OCI-LY3 (cell line): Measurements from ENCODE around the gene CARD19.
"Not testable (repeated sequence)": the region's sequence is repeated elsewhere in the genome, so short reads cannot be mapped to it uniquely, and the experiment has no call there.

Experiments used
- H2AFZ ChIP-seq: fragments of 200-600, 300-600 bp; shearing (Covaris generic); 2 replicates; pipeline ENCODE4 v1.6.0; 2014; ENCODE audit warnings: antibody characterized with exemption, low read depth, low read length
- H3K27ac ChIP-seq: fragments of 200-600, 300-600 bp; sonication (generic); 2 replicates; pipeline ENCODE4 v1.5.1; 2014; ENCODE audit warnings: mild to moderate bottlenecking, low read length, moderate library complexity, mixed read lengths
- H3K27me3 ChIP-seq: fragments of 200-600, 300-600 bp; sonication (generic); 2 replicates; pipeline ENCODE4 v1.6.1; 2014; ENCODE audit warnings: low read depth, low read length, mixed read lengths
- H3K36me3 ChIP-seq: fragments of 200-600, 300-600 bp; sonication (generic); replicated peaks from 2 replicates; pipeline ENCODE3; 2014; ENCODE audit warnings: low read depth, low read length, mixed read lengths
- H3K4me1 ChIP-seq: fragments of 300-600, 200-600 bp; sonication (generic); 2 replicates; pipeline ENCODE4 v1.6.1; 2014; ENCODE audit warnings: low read length, mixed read lengths
- H3K4me2 ChIP-seq: fragments of 200-600, 300-600 bp; sonication (generic); 2 replicates; pipeline ENCODE4 v1.6.1; 2014; ENCODE audit warnings: low read length, mixed read lengths
- H3K4me3 ChIP-seq: fragments of 300-600, 200-600 bp; sonication (generic); 2 replicates; pipeline ENCODE4 v1.5.1; 2014; ENCODE audit warnings: antibody characterized with exemption, mild to moderate bottlenecking, low read length, moderate library complexity
- H3K79me2 ChIP-seq: fragments of 300-600, 200-600 bp; shearing (Covaris generic); 2 replicates; pipeline ENCODE4 v1.6.1; 2014; ENCODE audit warnings: mild to moderate bottlenecking, low read length, mixed read lengths
- H3K9ac ChIP-seq: fragments of 300-600, 200-600 bp; shearing (Covaris generic); 2 replicates; pipeline ENCODE4 v1.6.0; 2014; ENCODE audit warnings: mild to moderate bottlenecking, low read length, moderate library complexity
- H3K9me3 ChIP-seq: fragments of 200-600, 300-600 bp; shearing (Covaris generic); 2 replicates; pipeline ENCODE4 v1.6.1; 2014; ENCODE audit warnings: low read length, mixed read lengths; ENCODE audit not compliant: insufficient read depth
- H4K20me1 ChIP-seq: fragments of 200-600, 300-600 bp; sonication (generic); 2 replicates; pipeline ENCODE4 v1.6.1; 2016; ENCODE audit warnings: low read length, mixed read lengths; ENCODE audit not compliant: insufficient read depth
- EZH2phosphoT487 ChIP-seq: fragments of 200-600 bp; shearing (Covaris generic); IDR thresholded peaks from 2 replicates; pipeline ENCODE4 v1.6.1; 2018; ENCODE audit warnings: antibody characterized with exemption, mixed run types, low read depth
- TF ChIP-seq, protein P1 (sequence below): fragments of 200-600, 300-600 bp; sonication (generic); IDR thresholded peaks from 2 replicates; pipeline ENCODE4 v1.5.1; 2014; ENCODE audit warnings: antibody characterized with exemption, low read length, low read depth

The CARD19 gene

DNA sequence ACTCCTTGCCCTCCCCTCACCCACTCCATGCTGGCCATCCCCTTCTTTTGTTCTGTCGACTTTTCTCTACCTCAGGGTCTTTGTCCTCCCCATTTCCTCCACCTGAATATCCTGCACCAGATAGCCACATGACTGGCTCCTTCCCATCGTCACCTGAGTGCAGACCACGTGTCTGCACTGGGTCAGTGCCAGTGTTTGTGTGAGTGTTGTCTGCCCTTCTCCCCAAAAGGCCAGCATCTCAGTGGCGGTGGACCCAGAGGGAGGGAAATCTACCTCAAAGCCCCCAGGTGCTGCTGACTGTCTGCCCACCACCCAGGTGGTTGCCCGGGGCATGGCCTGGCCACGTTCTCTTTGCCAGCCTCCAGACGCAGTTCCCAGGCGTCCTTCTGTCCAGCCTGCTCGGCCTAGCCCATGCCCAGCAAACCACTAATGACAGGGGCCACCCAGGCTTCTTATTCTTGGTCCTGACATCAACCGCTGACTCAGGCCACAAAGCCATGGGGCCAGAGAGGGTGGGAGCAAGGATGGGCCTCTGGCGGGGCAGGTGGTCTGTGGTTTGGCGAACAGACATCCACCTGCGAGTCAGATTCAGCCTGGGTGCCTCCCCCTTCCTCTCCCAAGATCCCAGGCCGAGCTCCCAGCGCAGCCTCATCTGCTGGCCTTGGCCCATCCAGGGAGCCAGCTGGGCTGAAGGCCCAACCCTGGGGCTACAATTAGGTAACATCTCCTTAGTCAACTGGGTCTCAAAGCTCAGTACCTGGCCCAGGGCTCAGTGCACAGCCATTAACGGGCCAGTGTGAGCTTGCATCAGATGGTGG lies 43.6 kb downstream of the CARD19 start:
- peaks cover 16% of the 10 kb centered on the region for H3K4me1 ChIP-seq
- no peak overlapping the region for H3K9ac ChIP-seq
- no peaks in the 10 kb centered on the region for H3K36me3 ChIP-seq
- no peak overlapping the region for H2AFZ ChIP-seq
- H3K27me3 ChIP-seq = peaks cover 5% of the 10 kb centered on the region; the same call in 1 of the 2 replicates
- no peaks in the 10 kb centered on the region for H3K9me3 ChIP-seq
- H3K4me2 ChIP-seq = no peak overlapping the region
- no peaks in the 10 kb centered on the region for H3K79me2 ChIP-seq
- no peak overlapping the region for H3K27ac ChIP-seq
- no peak overlapping the region for H3K4me3 ChIP-seq
- TF ChIP-seq, protein P1, sequence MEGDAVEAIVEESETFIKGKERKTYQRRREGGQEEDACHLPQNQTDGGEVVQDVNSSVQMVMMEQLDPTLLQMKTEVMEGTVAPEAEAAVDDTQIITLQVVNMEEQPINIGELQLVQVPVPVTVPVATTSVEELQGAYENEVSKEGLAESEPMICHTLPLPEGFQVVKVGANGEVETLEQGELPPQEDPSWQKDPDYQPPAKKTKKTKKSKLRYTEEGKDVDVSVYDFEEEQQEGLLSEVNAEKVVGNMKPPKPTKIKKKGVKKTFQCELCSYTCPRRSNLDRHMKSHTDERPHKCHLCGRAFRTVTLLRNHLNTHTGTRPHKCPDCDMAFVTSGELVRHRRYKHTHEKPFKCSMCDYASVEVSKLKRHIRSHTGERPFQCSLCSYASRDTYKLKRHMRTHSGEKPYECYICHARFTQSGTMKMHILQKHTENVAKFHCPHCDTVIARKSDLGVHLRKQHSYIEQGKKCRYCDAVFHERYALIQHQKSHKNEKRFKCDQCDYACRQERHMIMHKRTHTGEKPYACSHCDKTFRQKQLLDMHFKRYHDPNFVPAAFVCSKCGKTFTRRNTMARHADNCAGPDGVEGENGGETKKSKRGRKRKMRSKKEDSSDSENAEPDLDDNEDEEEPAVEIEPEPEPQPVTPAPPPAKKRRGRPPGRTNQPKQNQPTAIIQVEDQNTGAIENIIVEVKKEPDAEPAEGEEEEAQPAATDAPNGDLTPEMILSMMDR = no peak
- TF ChIP-seq EZH2phosphoT487 = no peak
- H4K20me1 ChIP-seq = no peaks in the 10 kb centered on the region

DNA sequence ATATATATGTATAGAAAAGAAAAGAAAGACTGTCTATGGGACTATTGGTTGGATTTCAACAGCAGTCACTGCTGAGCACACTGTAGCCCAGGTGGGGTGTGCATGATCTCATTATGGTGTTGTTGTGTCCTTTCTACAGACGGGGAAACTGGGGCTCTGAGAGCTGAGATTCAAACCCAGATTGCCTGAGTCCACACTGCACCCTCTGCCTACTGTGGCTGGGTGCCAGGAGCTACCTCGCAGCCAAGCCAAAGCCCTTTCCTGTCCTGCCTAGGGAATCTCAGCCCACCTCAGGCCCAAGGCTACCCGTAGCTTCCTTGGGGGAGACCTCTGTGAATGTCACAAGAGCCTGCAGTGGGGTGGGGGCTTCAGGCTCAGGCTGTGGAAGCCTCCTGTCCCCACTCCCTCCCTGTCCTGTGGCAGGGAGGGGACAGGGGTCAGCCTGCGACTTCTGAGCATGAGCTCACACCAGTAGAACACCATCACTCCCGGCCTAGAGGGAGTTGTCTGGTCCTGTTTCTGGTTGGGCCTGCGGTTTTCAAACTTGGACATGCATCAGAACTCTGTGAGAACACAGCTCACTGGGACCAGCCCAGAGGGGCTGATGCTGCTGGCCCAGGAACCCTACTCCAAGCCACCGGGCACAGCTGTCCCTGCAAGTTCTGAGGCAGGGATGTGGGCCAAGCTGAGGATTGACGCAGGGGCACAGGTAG lies 45.9 kb downstream of the CARD19 start:
- no peaks in the 10 kb centered on the region for H4K20me1 ChIP-seq
- H3K27me3 ChIP-seq = no peaks in the 10 kb centered on the region
- H3K4me1 ChIP-seq = peaks cover 9% of the 10 kb centered on the region; the same call in 1 of the 2 replicates
- peaks cover 5% of the 10 kb centered on the region for H3K36me3 ChIP-seq
- no peaks in the 10 kb centered on the region for H3K79me2 ChIP-seq
- H3K9ac ChIP-seq = no peak overlapping the region
- H3K9me3 ChIP-seq = 0 out of 2 replicates have a peak, but pooled peaks cover 7% of the 10 kb centered on the region
- TF ChIP-seq, protein P1 = no peak
- TF ChIP-seq EZH2phosphoT487 = no peak
- H3K4me3 ChIP-seq = no peak overlapping the region
- H3K27ac ChIP-seq = no peak overlapping the region
- H2AFZ ChIP-seq = no peak overlapping the region
- H3K4me2 ChIP-seq = no peak overlapping the region

DNA sequence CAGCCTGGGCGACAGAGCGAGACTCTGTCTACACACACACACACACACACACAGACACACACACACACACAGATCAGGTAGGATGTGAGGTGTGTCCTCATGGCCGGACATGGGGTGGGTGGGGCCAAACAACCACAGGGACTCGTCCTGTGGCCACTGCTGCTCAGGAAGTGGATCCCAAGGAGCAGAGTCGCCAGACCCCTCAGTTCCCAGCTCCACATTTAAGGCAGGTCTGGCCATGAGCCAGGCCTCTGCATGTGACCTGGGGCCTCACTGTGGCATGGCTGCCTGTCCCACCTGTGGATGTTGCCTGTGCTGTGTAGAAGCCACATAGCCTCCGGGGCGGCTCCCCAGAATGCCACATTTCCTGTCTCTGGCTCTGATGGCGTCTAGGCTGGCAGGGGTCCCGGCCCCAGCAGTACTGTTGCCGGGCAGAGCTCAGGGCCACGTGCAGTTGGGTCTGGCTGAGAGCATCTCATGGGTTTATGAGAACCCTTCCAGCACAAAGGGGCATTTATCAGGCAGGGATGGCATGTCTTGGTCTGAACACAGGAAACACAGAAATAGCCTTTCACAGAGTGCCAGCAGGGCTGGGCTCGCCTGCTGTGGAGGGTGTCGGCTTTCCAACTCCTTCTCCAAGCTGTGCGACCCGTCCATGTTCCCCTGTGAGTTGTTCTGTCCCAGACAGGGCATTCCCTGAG lies 48.0 kb downstream of the CARD19 start:
- no peak overlapping the region for H3K27ac ChIP-seq
- H3K79me2 ChIP-seq = no peaks in the 10 kb centered on the region
- H4K20me1 ChIP-seq = no peaks in the 10 kb centered on the region
- peaks cover 18% of the 10 kb centered on the region for H3K9me3 ChIP-seq
- H2AFZ ChIP-seq = no peak overlapping the region
- TF ChIP-seq EZH2phosphoT487 = no peak
- TF ChIP-seq, protein P1 = no peak
- H3K27me3 ChIP-seq = no peaks in the 10 kb centered on the region
- H3K4me2 ChIP-seq = no peak overlapping the region
- no peak overlapping the region for H3K4me3 ChIP-seq
- H3K4me1 ChIP-seq = peaks cover 14% of the 10 kb centered on the region
- H3K36me3 ChIP-seq = peaks cover 15% of the 10 kb centered on the region
- no peak overlapping the region for H3K9ac ChIP-seq

DNA sequence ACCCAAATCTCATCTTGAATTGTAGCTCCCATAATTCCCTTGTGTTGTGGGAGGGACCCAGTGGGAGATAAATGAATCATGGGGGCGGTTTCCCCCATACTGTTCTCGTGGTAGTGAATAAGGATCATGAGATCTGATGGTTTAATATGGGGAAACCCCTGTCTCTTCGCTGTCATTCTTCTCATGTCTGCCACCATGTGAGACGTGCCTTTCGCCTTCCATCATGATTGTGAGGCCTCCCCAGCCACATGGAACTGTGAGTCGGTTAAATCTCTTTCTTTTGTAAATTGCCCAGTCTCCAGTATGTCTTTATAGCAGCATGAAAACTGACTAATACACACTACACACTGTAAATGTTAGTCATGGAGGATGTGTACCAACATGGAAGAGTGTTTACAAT lies 50.7 kb downstream of the CARD19 start:
- H3K9me3 ChIP-seq = peaks cover 18% of the 10 kb centered on the region
- not testable (repeated sequence) for H4K20me1 ChIP-seq
- H3K4me1 ChIP-seq = peaks cover 24% of the 10 kb centered on the region

More for the DNA sequence above, 50.7 kb downstream of the CARD19 start:
- Histone ChIP-seq H2AFZ (peak overlapping the region; percentile 22; the same call in 1 of the 2 replicates), H3K36me3 (peaks cover 15% of the 10 kb centered on the region), H3K4me3 (peak overlapping the region; percentile 14; the same call in 1 of the 2 replicates), H3K4me2 (peak overlapping the region; percentile 20; the same call in 1 of the 2 replicates)
- not testable (repeated sequence) for H3K9ac ChIP-seq, H3K27ac ChIP-seq, H3K79me2 ChIP-seq, H3K27me3 ChIP-seq
